H1 (cell line): ENCODE results near the gene MATK. TPM values are rescaled to one million over a fixed set of nuclear protein-coding genes. Genes with fewer than 3 reads are reported as not detected.

Source experiments
- CTCF ChIA-PET: fragments of 300-600 bp; sonication (Branson Sonifier 250); formaldehyde crosslinking; loops from one replicate; lab custom pipeline; 2021; ENCODE audit not compliant: partially characterized antibody; lab: Charles Lee
- POLR2A ChIA-PET: fragments of 300-600 bp; sonication (Branson Sonifier 250); formaldehyde crosslinking; loops from one replicate; lab custom pipeline; 2021; ENCODE audit warnings: inconsistent platforms; ENCODE audit not compliant: partially characterized antibody; lab: Charles Lee
- DNase-seq, 2 experiments: peaks; one replicate each; pipeline versions ENCODE4 v3.0.0 to v3.0.0-alpha.2; 2010 to 2022; ENCODE audit warnings: low spot score in 2 of 2, low read depth in 1 of 2, mixed read lengths in 1 of 2
- FAIRE-seq: peaks from 2 replicates; lab custom pipeline; 2011; peaks lifted over from hg19 to GRCh38; lab: Jason Lieb, UNC
- H2AFZ ChIP-seq: 2 replicates; pipeline ENCODE4 v1.8.1; 2012; ENCODE audit warnings: low read length, inconsistent platforms
- H2AK5ac ChIP-seq: 2 replicates; pipeline ENCODE4 v1.6.1; 2013; ENCODE audit warnings: low read depth, low read length
- H2BK120ac ChIP-seq: replicated peaks from 2 replicates; pipeline ENCODE3; 2013; ENCODE audit warnings: low read depth, low read length, inconsistent platforms
- H2BK12ac ChIP-seq: 2 replicates; pipeline ENCODE4 v1.6.1; 2013; ENCODE audit warnings: low read depth, low read length
- H2BK15ac ChIP-seq: 2 replicates; pipeline ENCODE4 v1.6.1; 2013; ENCODE audit warnings: low read length
- H2BK20ac ChIP-seq: 2 replicates; pipeline ENCODE4 v1.6.1; 2013; ENCODE audit warnings: low read length
- H2BK5ac ChIP-seq: 2 replicates; pipeline ENCODE4 v1.6.1; 2013; ENCODE audit warnings: low read depth, low read length
- H3K14ac ChIP-seq: 2 replicates; pipeline ENCODE4 v1.6.1; 2013; ENCODE audit warnings: inconsistent platforms; ENCODE audit not compliant: insufficient read length
- H3K18ac ChIP-seq: 2 replicates; pipeline ENCODE4 v1.6.1; 2013; ENCODE audit warnings: low read length; ENCODE audit errors: extremely low read depth
- H3K23ac ChIP-seq: 2 replicates; pipeline ENCODE4 v1.6.1; 2013; ENCODE audit warnings: inconsistent platforms; ENCODE audit not compliant: insufficient read length
- H3K23me2 ChIP-seq: 2 replicates; pipeline ENCODE4 v1.6.1; 2013; ENCODE audit warnings: low read depth, low read length
- H3K27ac ChIP-seq: 2 replicates; pipeline ENCODE4 v1.6.1; 2011; ENCODE audit warnings: low read depth, low read length, inconsistent platforms
- H3K27me3 ChIP-seq, 4 experiments: replicated peaks in 1 of 4; 1 replicate in 1 of 4; 2 replicates in 3 of 4; pipeline versions ENCODE4 v1.6.1 to v1.8.1; 2011 to 2013; ENCODE audit warnings: low read length in 3 of 4, mild to moderate bottlenecking in 3 of 4, inconsistent platforms in 2 of 4, mixed read lengths in 2 of 4, moderate library complexity in 1 of 4; ENCODE audit not compliant: control insufficient read depth in 3 of 4, insufficient read depth in 3 of 4; ENCODE audit errors: extremely low read depth in 1 of 4
- H3K36me3 ChIP-seq, 4 experiments: 2 replicates each; pipeline versions ENCODE4 v1.6.1 to v1.8.1; 2011 to 2013; ENCODE audit warnings: mild to moderate bottlenecking in 4 of 4, low read length in 3 of 4, moderate library complexity in 2 of 4, control low read depth in 1 of 4, inconsistent platforms in 1 of 4; ENCODE audit not compliant: insufficient read depth in 4 of 4, control insufficient read depth in 2 of 4
- H3K4ac ChIP-seq: replicated peaks from 2 replicates; pipeline ENCODE3; 2013; ENCODE audit warnings: low read length, low read depth, mixed read lengths, inconsistent platforms; ENCODE audit not compliant: insufficient read length
- H3K4me1 ChIP-seq, 4 experiments: replicated peaks in 1 of 4; 1 replicate in 1 of 4; 2 replicates in 3 of 4; pipeline versions ENCODE4 v1.6.1 to v1.8.1; 2011 to 2013; ENCODE audit warnings: low read length in 3 of 4, inconsistent platforms in 2 of 4, mixed read lengths in 1 of 4; ENCODE audit not compliant: insufficient read depth in 4 of 4, control insufficient read depth in 3 of 4
- H3K4me2 ChIP-seq, 2 experiments: 2 replicates each; pipeline versions ENCODE4 v1.6.1 to v1.8.1; 2011 to 2013; ENCODE audit warnings: low read depth in 2 of 2, low read length in 2 of 2, control low read depth in 1 of 2, inconsistent platforms in 1 of 2, mild to moderate bottlenecking in 1 of 2; ENCODE audit not compliant: insufficient read depth in 1 of 2
- H3K4me3 ChIP-seq, 4 experiments: fragments of 200-600, 300-600 bp in 1 of 4; sonication (generic), shearing (Covaris generic), sonication (Bioruptor Twin) in 1 of 4; 2 replicates each; pipeline versions ENCODE4 v1.5.1 to v1.8.1; 2011 to 2016; ENCODE audit warnings: low read length in 4 of 4, low read depth in 3 of 4, control low read depth in 2 of 4, inconsistent platforms in 2 of 4, mild to moderate bottlenecking in 2 of 4, mixed read lengths in 1 of 4, moderate library complexity in 1 of 4; ENCODE audit not compliant: insufficient read depth in 2 of 4; ENCODE audit errors: extremely low read depth in 1 of 4
- H3K56ac ChIP-seq: replicated peaks from 2 replicates; pipeline ENCODE3; 2013; ENCODE audit warnings: low read depth, mild to moderate bottlenecking, mixed read lengths, low read length, inconsistent platforms; ENCODE audit not compliant: insufficient read length
- H3K79me1 ChIP-seq: 2 replicates; pipeline ENCODE4 v1.6.1; 2013; ENCODE audit warnings: low read depth, low read length, control low read depth
- H3K79me2 ChIP-seq, 2 experiments: 2 replicates each; pipeline versions ENCODE4 v1.6.1 to v1.8.1; 2012 to 2013; ENCODE audit warnings: low read length in 2 of 2, mild to moderate bottlenecking in 2 of 2, inconsistent platforms in 1 of 2; ENCODE audit not compliant: insufficient read depth in 2 of 2, control insufficient read depth in 1 of 2
- H3K9ac ChIP-seq, 4 experiments: replicated peaks in 1 of 4; 1 replicate in 1 of 4; 2 replicates in 3 of 4; pipeline versions ENCODE4 v1.6.1 to v1.8.1; 2011 to 2013; ENCODE audit warnings: low read depth in 3 of 4, low read length in 3 of 4, control low read depth in 2 of 4, mild to moderate bottlenecking in 2 of 4, moderate library complexity in 2 of 4, inconsistent platforms in 1 of 4; ENCODE audit errors: extremely low read depth in 1 of 4
- H3K9me3 ChIP-seq, 2 experiments: 2 replicates each; pipeline versions ENCODE4 v1.6.1 to v1.8.1; 2012 to 2013; ENCODE audit warnings: mild to moderate bottlenecking in 2 of 2, moderate library complexity in 2 of 2, control low read depth in 1 of 2, inconsistent platforms in 1 of 2, low read depth in 1 of 2, low read length in 1 of 2, mixed read lengths in 1 of 2; ENCODE audit not compliant: insufficient read depth in 2 of 2
- H4K20me1 ChIP-seq, 2 experiments: replicated peaks in 1 of 2; 2 replicates each; pipeline versions ENCODE3 to v1.8.1; 2011 to 2013; ENCODE audit warnings: inconsistent platforms in 2 of 2, low read length in 2 of 2, mild to moderate bottlenecking in 1 of 2; ENCODE audit not compliant: insufficient read depth in 2 of 2, control insufficient read depth in 1 of 2
- H4K5ac ChIP-seq: 2 replicates; pipeline ENCODE4 v1.6.1; 2013; ENCODE audit warnings: low read length, low read depth, mixed read lengths, inconsistent platforms; ENCODE audit not compliant: insufficient read length
- H4K8ac ChIP-seq: 2 replicates; pipeline ENCODE4 v1.8.0; 2013; ENCODE audit warnings: mild to moderate bottlenecking, moderate library complexity, low read length, inconsistent platforms; ENCODE audit not compliant: insufficient read depth; ENCODE audit errors: extremely low read depth
- H4K91ac ChIP-seq: replicated peaks from 2 replicates; pipeline ENCODE3; 2013; ENCODE audit warnings: low read length, mixed read lengths, inconsistent platforms; ENCODE audit not compliant: insufficient read length
- EZH2 ChIP-seq: fragments of 200-600 bp; sonication (generic); IDR thresholded peaks from 2 replicates; pipeline ENCODE4 v1.7.1; 2012; ENCODE audit warnings: low read depth, mild to moderate bottlenecking, moderate library complexity, low read length, inconsistent platforms; ENCODE audit not compliant: severe bottlenecking
- JUND ChIP-seq: IDR thresholded peaks from 2 replicates; pipeline ENCODE4 v1.6.1; 2011; ENCODE audit warnings: mild to moderate bottlenecking, improper control_type of control experiment, low read length
- RAD21 ChIP-seq, 2 experiments: IDR thresholded peaks in 1 of 2; conservative IDR thresholded peaks in 1 of 2; 2 replicates each; pipeline ENCODE4 v1.6.1; 2011; ENCODE audit warnings: low read depth in 2 of 2, low read length in 2 of 2, improper control_type of control experiment in 1 of 2, inconsistent platforms in 1 of 2, mild to moderate bottlenecking in 1 of 2, moderate library complexity in 1 of 2
- YY1 ChIP-seq: IDR thresholded peaks from 2 replicates; pipeline ENCODE4 v1.6.1; 2011; ENCODE audit warnings: low read depth, mild to moderate bottlenecking, low read length
- WGBS, 2 experiments: shearing (Covaris generic) in 1 of 2; methylation state at CpG; one replicate each; pipeline versions ENCODE4 v1.1.6 to v1.1.7; 2013 to 2015; ENCODE audit warnings: low lambda C conversion rate in 2 of 2, mixed read lengths in 2 of 2, inconsistent platforms in 1 of 2, low coverage in 1 of 2, missing lambda C conversion rate in 1 of 2; ENCODE audit not compliant: insufficient replicate concordance in 2 of 2, insufficient coverage in 1 of 2, insufficient read length in 1 of 2; ENCODE audit errors: extremely low coverage in 1 of 2, missing lambda C conversion rate in 1 of 2; 5-methylcytosine and 5-hydroxymethylcytosine counted together
- polyA plus RNA-seq, 7 experiments: library from polyadenylated mRNA; depleted of rRNA in 3 of 7; stranded (reverse) in 5 of 7; unstranded in 2 of 7; fragments of >200 nt in 5 of 7; fragments of 200-250 nt in 2 of 7; gene quantifications; 1 replicate in 5 of 7; 2 replicates in 1 of 7; 4 replicates in 1 of 7; pipeline versions ENCODE4 v1.2.1 to v1.2.3, GENCODE V29; 2011 to 2013; ENCODE audit warnings: missing spikeins in 2 of 7, mixed read lengths in 2 of 7
- total RNA-seq: library from RNA; stranded (reverse); fragmentation: NEBNext Ultra II Directional; extraction: Animal tissue kit (Norgen Biotek cat#: 25700); gene quantifications from 2 replicates; pipeline ENCODE4 v1.2.1, GENCODE V29; 2021

MATK gene
- total and polyA plus RNA-seq, 2 of the 8 experiments (the other 6 are each of a cell fraction or from before 2014, with no cell fraction given), result 20.5 to 21.4 TPM

DNA sequence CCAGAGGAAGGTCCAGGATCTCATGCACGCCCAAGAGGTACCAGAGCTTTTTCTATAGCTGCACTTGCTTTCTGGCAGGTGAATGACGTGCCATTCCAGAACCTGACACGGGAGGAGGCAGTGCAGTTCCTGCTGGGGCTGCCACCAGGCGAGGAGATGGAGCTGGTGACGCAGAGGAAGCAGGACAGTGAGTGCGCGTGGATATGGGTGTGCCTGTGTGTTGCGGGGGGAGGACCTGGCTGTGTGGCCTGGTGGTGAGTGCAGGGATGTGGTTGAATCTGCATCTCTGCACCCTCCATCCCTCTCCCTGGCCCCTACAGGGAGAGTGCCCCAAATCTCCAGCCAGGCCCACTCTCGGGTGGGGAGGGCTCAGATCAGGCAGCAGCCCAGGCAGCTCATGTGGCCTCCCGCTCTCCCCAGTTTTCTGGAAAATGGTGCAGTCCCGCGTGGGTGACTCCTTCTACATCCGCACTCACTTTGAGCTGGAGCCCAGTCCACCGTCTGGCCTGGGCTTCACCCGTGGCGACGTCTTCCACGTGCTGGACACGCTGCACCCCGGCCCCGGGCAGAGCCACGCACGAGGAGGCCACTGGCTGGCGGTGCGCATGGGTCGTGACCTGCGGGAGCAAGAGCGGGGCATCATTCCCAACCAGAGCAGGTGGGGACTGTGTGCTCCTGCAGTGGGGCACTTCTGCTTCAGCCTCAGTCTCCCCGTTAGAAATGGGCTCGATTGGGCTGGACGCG is 47.5 kb downstream of the MATK start:
- Histone ChIP-seq H2BK20ac (no peak overlapping the region), H4K91ac (no peak overlapping the region), H3K79me1 (no peaks in the 10 kb centered on the region), H4K20me1 (peaks cover 0 to 3% of the 10 kb centered on the region in 2 experiments), H3K56ac (no peak overlapping the region), H3K27me3 (no peaks in the 10 kb centered on the region), H4K5ac (no peak overlapping the region), H4K8ac (no peak overlapping the region), H2BK120ac (no peak overlapping the region), H3K4ac (no peak overlapping the region), H3K23ac (no peak overlapping the region), H3K9ac (no peak overlapping the region), H3K4me1 (no peaks in the 10 kb centered on the region), H3K27ac (no peak overlapping the region), H3K79me2 (no peaks in the 10 kb centered on the region), H2BK5ac (peak overlapping the region; percentile 16; the same call in 1 of the 2 replicates), H3K4me2 (no peak overlapping the region), H3K14ac (no peak overlapping the region), H2BK12ac (no peak overlapping the region), H3K36me3 (peaks cover 0 to 6% (median 2%) of the 10 kb centered on the region in 4 experiments; a peak in 4 of 8 replicates), H2BK15ac (no peak overlapping the region), H3K18ac (no peak overlapping the region), H3K4me3 (no peak overlapping the region), H2AK5ac (no peak overlapping the region), H2AFZ (no peak overlapping the region), H3K9me3 (no peaks in the 10 kb centered on the region), H3K23me2 (no peaks in the 10 kb centered on the region)
- no peak for DNase-seq
- TF ChIP-seq JUND, result no peak
- TF ChIP-seq YY1, result no peak
- TF ChIP-seq EZH2, result no peak
- no peak for TF ChIP-seq RAD21 (IDR thresholded peaks at IDR 0.05 in 1 of 2, conservative IDR thresholded peaks at IDR 0.05 in 1 of 2; ENCODE audit: low read depth in 2 of 2, low read length in 2 of 2)
- 91% methylated on average over 30 of the region's 32 CpGs; no CpG with 5 or more reads in 1 of the 2 experiments for WGBS, 2 experiments
- no peak for FAIRE-seq
- POLR2A ChIA-PET, result interaction anchor here (0.6 kb wide), 1 partner anchor 30 kb away, joined by 3 read pairs; no protein-coding TSS in a partner anchor
- CTCF ChIA-PET, result interaction anchor here (0.9 to 3.9 kb wide), 5 partner anchors 7 to 27 kb away, joined by 3 to 14 read pairs (median 3); no protein-coding TSS in a partner anchor
